SJSA1 (cell line): ENCODE data around the gene SLC16A4. TPM values are rescaled to one million over a fixed set of nuclear protein-coding genes. Genes with fewer than 3 reads are reported as not detected.

Experiments used
- DNase-seq, 2 experiments: peaks; one replicate each; pipeline ENCODE4 v3.0.0-alpha.2; 2015 to 2020; ENCODE audit warnings: low spot score in 2 of 2, low read depth in 1 of 2
- H3K27ac ChIP-seq: fragments of 250-450 bp; sonication (Bioruptor Pico); 2 replicates; pipeline ENCODE4 v1.5.1; 2020; ENCODE audit warnings: mild to moderate bottlenecking, moderate library complexity
- H3K27me3 ChIP-seq: fragments of 250-450 bp; sonication (Bioruptor Pico); replicated peaks from 2 replicates; pipeline ENCODE4 v1.5.1; 2020; ENCODE audit warnings: mild to moderate bottlenecking, moderate library complexity
- H3K36me3 ChIP-seq: fragments of 250-450 bp; sonication (Bioruptor Pico); 2 replicates; pipeline ENCODE4 v1.5.1; 2020; ENCODE audit warnings: mild to moderate bottlenecking
- H3K4me1 ChIP-seq: fragments of 250-450 bp; sonication (Bioruptor Pico); replicated peaks from 2 replicates; pipeline ENCODE4 v1.6.1; 2021; ENCODE audit warnings: mild to moderate bottlenecking
- H3K4me3 ChIP-seq: fragments of 250-450 bp; sonication (Bioruptor Pico); 2 replicates; pipeline ENCODE4 v1.5.1; 2020; ENCODE audit warnings: mild to moderate bottlenecking
- H3K9me3 ChIP-seq: fragments of 250-450 bp; sonication (Bioruptor Pico); replicated peaks from 2 replicates; pipeline ENCODE4 v1.5.1; 2020; ENCODE audit warnings: mild to moderate bottlenecking
- total RNA-seq: library from RNA; depleted of rRNA; stranded (reverse); fragments of >200 nt; shearing (Covaris generic); gene quantifications from 2 replicates; pipeline ENCODE4 v1.2.3, GENCODE V29; 2014

The SLC16A4 gene
- total RNA-seq, 1 experiment from 2014 or later: 17.4 TPM

GRCh38 chr1:110370827-110371226, 20.0 kb downstream of the SLC16A4 start:
- Histone ChIP-seq H3K4me1 (no peaks in the 10 kb centered on the region), H3K36me3 (peaks cover 73% of the 10 kb centered on the region), H3K27ac (no peak overlapping the region), H3K4me3 (no peak overlapping the region), H3K9me3 (no peaks in the 10 kb centered on the region), H3K27me3 (no peaks in the 10 kb centered on the region)
- DNase-seq: no peak

- Histone ChIP-seq H3K4me1 (no peaks in the 10 kb centered on the region), H3K27ac (no peak overlapping the region), H3K36me3 (peaks cover 70% of the 10 kb centered on the region), H3K9me3 (no peaks in the 10 kb centered on the region), H3K27me3 (no peaks in the 10 kb centered on the region), H3K4me3 (no peak overlapping the region)
- DNase-seq: no peak
These were observed 26.6 kb downstream of the SLC16A4 start for GRCh38 chr1:110364221-110364620.

GRCh38 chr1:110361856-110362255, 29.0 kb downstream of the SLC16A4 start:
- Histone ChIP-seq H3K4me1 (no peaks in the 10 kb centered on the region), H3K4me3 (no peak overlapping the region), H3K9me3 (no peaks in the 10 kb centered on the region), H3K27me3 (no peaks in the 10 kb centered on the region), H3K27ac (no peak overlapping the region), H3K36me3 (peaks cover 79% of the 10 kb centered on the region)
- no peak for DNase-seq

GRCh38 chr1:110360431-110360830, 30.4 kb downstream of the SLC16A4 start:
- H3K4me1 ChIP-seq: no peaks in the 10 kb centered on the region
- H3K4me3 ChIP-seq: no peak overlapping the region
- H3K27ac ChIP-seq: no peak overlapping the region
- H3K36me3 ChIP-seq: peaks cover 79% of the 10 kb centered on the region
- no peak for DNase-seq
- no peaks in the 10 kb centered on the region for H3K27me3 ChIP-seq
- H3K9me3 ChIP-seq: no peaks in the 10 kb centered on the region

GRCh38 chr1:110356379-110356778, 34.4 kb downstream of the SLC16A4 start:
- H3K4me1 ChIP-seq: no peaks in the 10 kb centered on the region
- peaks cover 75% of the 10 kb centered on the region for H3K36me3 ChIP-seq
- H3K27me3 ChIP-seq: no peaks in the 10 kb centered on the region
- H3K4me3 ChIP-seq: no peak overlapping the region
- DNase-seq: no peak
- H3K9me3 ChIP-seq: no peaks in the 10 kb centered on the region
- H3K27ac ChIP-seq: no peak overlapping the region; the same call in 1 of the 2 replicates

- Histone ChIP-seq H3K27ac (no peak overlapping the region), H3K36me3 (peaks cover 79% of the 10 kb centered on the region)
- no peak for DNase-seq
These were observed 35.5 kb downstream of the SLC16A4 start for GRCh38 chr1:110355321-110355720.

GRCh38 chr1:110350360-110350759, 40.5 kb downstream of the SLC16A4 start:
- Histone ChIP-seq H3K27me3 (no peaks in the 10 kb centered on the region), H3K36me3 (peaks cover 86% of the 10 kb centered on the region)

More at GRCh38 chr1:110355321-110355720, 35.5 kb downstream of the SLC16A4 start:
- H3K4me3 ChIP-seq: no peak overlapping the region
- H3K9me3 ChIP-seq: no peaks in the 10 kb centered on the region
- H3K27me3 ChIP-seq: no peaks in the 10 kb centered on the region
- H3K4me1 ChIP-seq: no peaks in the 10 kb centered on the region

GRCh38 chr1:110348771-110349170, 42.1 kb downstream of the SLC16A4 start:
- Histone ChIP-seq H3K9me3 (no peaks in the 10 kb centered on the region), H3K27me3 (no peaks in the 10 kb centered on the region), H3K27ac (no peak overlapping the region), H3K4me1 (no peaks in the 10 kb centered on the region; the same call in 1 of the 2 replicates), H3K36me3 (peaks cover 94% of the 10 kb centered on the region), H3K4me3 (no peak overlapping the region)
- DNase-seq: no peak

More at GRCh38 chr1:110350360-110350759, 40.5 kb downstream of the SLC16A4 start:
- H3K4me3 ChIP-seq: no peak overlapping the region
- no peaks in the 10 kb centered on the region; the same call in 1 of the 2 replicates for H3K4me1 ChIP-seq
- DNase-seq: no peak
- no peaks in the 10 kb centered on the region for H3K9me3 ChIP-seq
- H3K27ac ChIP-seq: no peak overlapping the region

GRCh38 chr1:110348050-110348449, 42.8 kb downstream of the SLC16A4 start:
- H3K9me3 ChIP-seq: no peaks in the 10 kb centered on the region
- no peak overlapping the region for H3K4me3 ChIP-seq
- DNase-seq: no peak
- no peaks in the 10 kb centered on the region for H3K27me3 ChIP-seq
- peaks cover 96% of the 10 kb centered on the region for H3K36me3 ChIP-seq
- H3K27ac ChIP-seq: no peak overlapping the region
- no peaks in the 10 kb centered on the region; the same call in 1 of the 2 replicates for H3K4me1 ChIP-seq

- Histone ChIP-seq H3K4me1 (no peaks in the 10 kb centered on the region; the same call in 1 of the 2 replicates), H3K36me3 (peaks cover 98% of the 10 kb centered on the region), H3K9me3 (no peaks in the 10 kb centered on the region), H3K27ac (no peak overlapping the region), H3K4me3 (no peak overlapping the region), H3K27me3 (no peaks in the 10 kb centered on the region)
- DNase-seq: no peak
These were observed 43.5 kb downstream of the SLC16A4 start for GRCh38 chr1:110347182-110347893.

- no peaks in the 10 kb centered on the region for H3K27me3 ChIP-seq
- H3K27ac ChIP-seq: no peak overlapping the region
- no peak overlapping the region for H3K4me3 ChIP-seq
- no peaks in the 10 kb centered on the region for H3K9me3 ChIP-seq
- H3K4me1 ChIP-seq: peaks cover 3% of the 10 kb centered on the region
- H3K36me3 ChIP-seq: peaks cover 98% of the 10 kb centered on the region
- DNase-seq: no peak
These were observed 44.1 kb downstream of the SLC16A4 start for GRCh38 chr1:110346690-110347089.

- Histone ChIP-seq H3K4me3 (no peak overlapping the region), H3K9me3 (no peaks in the 10 kb centered on the region), H3K27ac (no peak overlapping the region), H3K36me3 (peaks cover 98% of the 10 kb centered on the region), H3K4me1 (peaks cover 12% of the 10 kb centered on the region), H3K27me3 (no peaks in the 10 kb centered on the region)
- no peak for DNase-seq
These were observed 45.3 kb downstream of the SLC16A4 start for GRCh38 chr1:110345480-110345879.

- no peak overlapping the region for H3K4me3 ChIP-seq
- peaks cover 16% of the 10 kb centered on the region for H3K4me1 ChIP-seq
- H3K36me3 ChIP-seq: peaks cover 97% of the 10 kb centered on the region
- no peak overlapping the region for H3K27ac ChIP-seq
- DNase-seq: no peak
- H3K27me3 ChIP-seq: no peaks in the 10 kb centered on the region
- no peaks in the 10 kb centered on the region for H3K9me3 ChIP-seq
These were observed 46.7 kb downstream of the SLC16A4 start for GRCh38 chr1:110344152-110344551.

- Histone ChIP-seq H3K9me3 (no peaks in the 10 kb centered on the region), H3K36me3 (peaks cover 89% of the 10 kb centered on the region), H3K27me3 (no peaks in the 10 kb centered on the region), H3K4me3 (no peak overlapping the region), H3K4me1 (peaks cover 16% of the 10 kb centered on the region), H3K27ac (no peak overlapping the region)
- no peak for DNase-seq
These were observed 47.6 kb downstream of the SLC16A4 start for GRCh38 chr1:110343249-110343648.
